Epithelial cell of proximal tubule (primary cell): ENCODE results near the gene ITFG2. TPM values are rescaled to one million over a fixed set of nuclear protein-coding genes. Genes with fewer than 3 reads are reported as not detected.

Source experiments
- DNase-seq: peaks from one replicate; pipeline ENCODE4 v3.0.0-alpha.2; 2011; ENCODE audit warnings: low read depth
- H3K4me3 ChIP-seq: 2 replicates; pipeline ENCODE4 v1.5.1; 2011; ENCODE audit warnings: low read depth, mild to moderate bottlenecking, low read length
- total RNA-seq: library from RNA; depleted of rRNA; stranded (reverse); fragments of >200 nt; gene quantifications from 2 replicates; pipeline ENCODE4 v1.2.3, GENCODE V29; 2015
- TF ChIP-seq, protein P1 (sequence below): conservative IDR thresholded peaks from 2 replicates; pipeline ENCODE4 v1.5.1; 2012; ENCODE audit warnings: low read depth, mild to moderate bottlenecking, low read length

Gene ITFG2
- total RNA-seq, 1 donor from 2014 or later, result 35.1 TPM

DNA sequence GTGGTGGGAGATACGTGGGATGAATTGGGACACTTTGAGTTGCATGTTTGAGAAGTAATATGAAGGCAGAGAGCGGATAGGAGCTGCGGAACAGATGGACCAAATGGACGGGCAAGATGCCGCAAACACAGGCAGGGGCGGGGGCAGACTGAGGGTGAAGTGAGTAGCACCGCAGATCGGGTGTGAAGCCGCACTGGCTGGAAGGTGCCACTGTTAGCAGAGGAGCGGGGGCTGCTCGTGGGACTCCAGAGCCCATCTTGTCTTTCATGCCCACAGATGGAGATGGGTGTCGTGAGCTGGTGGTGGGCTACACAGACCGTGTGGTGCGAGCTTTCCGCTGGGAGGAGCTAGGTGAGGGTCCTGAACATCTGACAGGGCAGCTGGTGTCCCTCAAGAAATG is 7.3 kb downstream of the ITFG2 start:
- TF ChIP-seq, protein P1, sequence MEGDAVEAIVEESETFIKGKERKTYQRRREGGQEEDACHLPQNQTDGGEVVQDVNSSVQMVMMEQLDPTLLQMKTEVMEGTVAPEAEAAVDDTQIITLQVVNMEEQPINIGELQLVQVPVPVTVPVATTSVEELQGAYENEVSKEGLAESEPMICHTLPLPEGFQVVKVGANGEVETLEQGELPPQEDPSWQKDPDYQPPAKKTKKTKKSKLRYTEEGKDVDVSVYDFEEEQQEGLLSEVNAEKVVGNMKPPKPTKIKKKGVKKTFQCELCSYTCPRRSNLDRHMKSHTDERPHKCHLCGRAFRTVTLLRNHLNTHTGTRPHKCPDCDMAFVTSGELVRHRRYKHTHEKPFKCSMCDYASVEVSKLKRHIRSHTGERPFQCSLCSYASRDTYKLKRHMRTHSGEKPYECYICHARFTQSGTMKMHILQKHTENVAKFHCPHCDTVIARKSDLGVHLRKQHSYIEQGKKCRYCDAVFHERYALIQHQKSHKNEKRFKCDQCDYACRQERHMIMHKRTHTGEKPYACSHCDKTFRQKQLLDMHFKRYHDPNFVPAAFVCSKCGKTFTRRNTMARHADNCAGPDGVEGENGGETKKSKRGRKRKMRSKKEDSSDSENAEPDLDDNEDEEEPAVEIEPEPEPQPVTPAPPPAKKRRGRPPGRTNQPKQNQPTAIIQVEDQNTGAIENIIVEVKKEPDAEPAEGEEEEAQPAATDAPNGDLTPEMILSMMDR, result no peak
- no peak for DNase-seq
- H3K4me3 ChIP-seq, result no peak overlapping the region

DNA sequence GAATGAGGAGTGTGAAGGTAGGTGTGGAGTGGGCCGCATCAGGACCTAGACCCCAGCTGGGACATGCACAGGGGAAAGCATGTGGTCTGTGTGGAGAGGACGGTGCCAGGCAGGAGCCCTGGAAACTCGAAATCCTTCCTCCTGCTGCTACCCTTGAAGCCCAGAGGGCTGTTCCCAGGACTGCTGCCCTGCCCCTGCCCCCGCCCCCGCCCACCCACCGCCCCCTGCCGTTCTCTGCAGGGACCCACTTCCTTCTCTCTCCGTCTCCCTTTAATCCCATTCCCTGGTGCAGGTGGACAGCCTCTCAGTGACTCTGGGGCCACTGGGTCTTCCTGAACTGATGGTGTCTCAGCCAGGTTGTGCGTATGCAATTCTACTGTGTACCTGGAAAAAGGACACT is 8.0 kb downstream of the ITFG2 start:
- no peak overlapping the region for H3K4me3 ChIP-seq
- TF ChIP-seq, protein P1, result no peak
- no peak for DNase-seq

- TF ChIP-seq, protein P1, result no peak
- H3K4me3 ChIP-seq, result no peak overlapping the region
- no peak for DNase-seq
Measured at GRCh38 chr12:2823483-2823882, 11.0 kb downstream of the ITFG2 start.

DNA sequence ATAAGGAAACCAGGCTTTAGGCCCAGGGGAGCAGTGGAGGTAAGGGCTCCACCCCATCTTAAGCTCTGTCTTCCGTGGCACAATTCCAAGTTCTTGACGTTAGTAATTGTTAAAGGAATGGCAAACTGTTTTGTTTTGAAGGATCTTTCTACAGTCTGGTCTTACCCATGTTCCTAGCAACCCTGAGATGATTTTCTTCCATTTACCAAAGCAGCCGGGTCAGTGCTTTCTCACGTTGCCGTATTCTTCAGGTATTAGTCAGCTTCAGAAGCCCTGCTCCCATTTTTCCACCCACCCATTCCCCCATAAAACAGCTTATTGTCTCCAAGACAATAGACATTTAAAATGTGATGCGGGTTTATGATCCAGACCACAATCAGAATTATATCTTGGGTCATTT is 12.1 kb downstream of the ITFG2 start:
- no peak overlapping the region for H3K4me3 ChIP-seq
- no peak for DNase-seq
- TF ChIP-seq, protein P1, result no peak

DNA sequence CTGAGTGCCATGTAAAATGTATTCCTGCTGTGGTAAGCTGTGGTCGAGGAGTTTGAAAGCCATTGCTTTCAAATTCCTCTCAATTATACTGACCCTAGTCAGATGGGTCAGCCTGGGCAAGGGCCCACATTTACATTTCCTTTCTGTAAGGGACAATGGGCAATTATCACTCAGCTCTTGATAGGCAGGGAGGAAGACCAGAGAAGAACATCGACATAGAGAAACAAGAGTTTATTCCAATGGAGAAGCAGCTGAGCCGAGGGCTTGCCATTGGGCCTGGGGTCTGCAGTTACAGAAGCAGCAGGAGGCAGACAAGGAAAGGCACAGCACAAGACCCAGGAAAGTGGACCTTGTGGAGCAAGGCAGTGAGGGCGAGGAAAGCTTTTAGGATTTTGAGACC is 12.7 kb downstream of the ITFG2 start:
- no peak for DNase-seq
- no peak overlapping the region for H3K4me3 ChIP-seq
- TF ChIP-seq, protein P1, result no peak

DNA sequence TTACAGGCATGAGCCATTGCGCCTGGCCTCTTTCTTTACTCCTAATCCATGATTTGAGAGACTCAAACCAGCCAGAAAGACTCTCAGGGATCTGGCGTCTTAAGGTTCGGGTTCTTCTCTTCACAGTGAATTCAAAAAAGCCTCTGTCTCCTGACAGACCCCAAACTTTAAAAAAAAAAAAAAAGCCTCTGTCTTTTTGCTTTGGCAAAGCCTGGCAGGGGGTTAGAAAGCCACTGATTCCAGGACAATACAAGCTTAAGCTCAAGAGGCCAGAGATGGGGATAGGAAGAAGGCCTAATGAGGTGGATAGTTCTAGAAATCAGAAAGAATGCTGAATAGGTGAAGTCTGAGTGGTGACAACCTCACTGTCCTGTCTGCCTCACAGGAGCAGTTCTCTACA is 13.6 kb downstream of the ITFG2 start:
- DNase-seq, result no peak
- TF ChIP-seq, protein P1, result no peak
- H3K4me3 ChIP-seq, result no peak overlapping the region

GRCh38 chr12:2826721-2827515 is 14.4 kb downstream of the ITFG2 start:
- TF ChIP-seq, protein P1, result no peak
- DNase-seq, result no peak
- no peak overlapping the region for H3K4me3 ChIP-seq
